Measurements from ENCODE around the gene CTSE.

DNA sequence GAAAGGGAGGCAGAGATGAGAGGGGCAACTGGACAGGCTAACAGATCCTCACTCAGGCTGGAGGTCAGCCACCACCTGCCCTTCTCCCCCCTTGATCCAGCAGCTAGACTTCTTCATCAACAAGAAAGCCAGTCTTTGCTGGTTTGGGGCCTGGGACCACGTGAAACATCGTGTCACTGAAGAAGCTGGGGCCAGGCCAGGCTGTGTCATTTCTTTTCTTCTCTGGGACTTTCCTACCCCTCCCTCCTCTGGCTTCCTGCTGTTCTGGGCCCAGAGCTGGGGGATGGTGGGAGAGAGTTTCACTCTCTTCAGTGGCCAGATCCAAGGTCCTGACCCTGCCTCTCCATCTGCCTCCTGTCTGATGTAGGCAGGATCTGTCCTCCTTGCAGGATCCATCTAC, 62.3 kb downstream of the CTSE start:
- TF ChIP-seq, protein P1, sequence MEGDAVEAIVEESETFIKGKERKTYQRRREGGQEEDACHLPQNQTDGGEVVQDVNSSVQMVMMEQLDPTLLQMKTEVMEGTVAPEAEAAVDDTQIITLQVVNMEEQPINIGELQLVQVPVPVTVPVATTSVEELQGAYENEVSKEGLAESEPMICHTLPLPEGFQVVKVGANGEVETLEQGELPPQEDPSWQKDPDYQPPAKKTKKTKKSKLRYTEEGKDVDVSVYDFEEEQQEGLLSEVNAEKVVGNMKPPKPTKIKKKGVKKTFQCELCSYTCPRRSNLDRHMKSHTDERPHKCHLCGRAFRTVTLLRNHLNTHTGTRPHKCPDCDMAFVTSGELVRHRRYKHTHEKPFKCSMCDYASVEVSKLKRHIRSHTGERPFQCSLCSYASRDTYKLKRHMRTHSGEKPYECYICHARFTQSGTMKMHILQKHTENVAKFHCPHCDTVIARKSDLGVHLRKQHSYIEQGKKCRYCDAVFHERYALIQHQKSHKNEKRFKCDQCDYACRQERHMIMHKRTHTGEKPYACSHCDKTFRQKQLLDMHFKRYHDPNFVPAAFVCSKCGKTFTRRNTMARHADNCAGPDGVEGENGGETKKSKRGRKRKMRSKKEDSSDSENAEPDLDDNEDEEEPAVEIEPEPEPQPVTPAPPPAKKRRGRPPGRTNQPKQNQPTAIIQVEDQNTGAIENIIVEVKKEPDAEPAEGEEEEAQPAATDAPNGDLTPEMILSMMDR (IDR thresholded peaks at IDR 0.05; ENCODE audit: insufficient read depth, low read length, poor library complexity, severe bottlenecking) = no peak
- TF ChIP-seq EZH2phosphoT487 (conservative IDR thresholded peaks at IDR 0.05; ENCODE audit: low read length) = no peak

Measured in SU-DHL-6 (cell line).